Mucosa of descending colon (tissue), 3 donors: ENCODE results near the gene PCDHA3. TPM values are rescaled to one million over a fixed set of nuclear protein-coding genes. Genes with fewer than 3 reads are reported as not detected.
"Not testable (repeated sequence)": the region's sequence is repeated elsewhere in the genome, so short reads cannot be mapped to it uniquely, and the experiment has no call there.

Source experiments
- ATAC-seq: fragments of 200-7000 bp; cut with Tn5 transposase; one replicate; pipeline ENCODE4 v1.9.1; 2020; ENCODE audit warnings: mild to moderate bottlenecking, moderate library complexity
- DNase-seq, 3 donors: peaks; one replicate each; pipeline ENCODE4 v3.0.0-alpha.2; 2020
- H3K36me3 ChIP-seq: fragments of 200-600 bp; one replicate; pipeline ENCODE4 v1.8.0; 2021; ENCODE audit warnings: low read depth, mild to moderate bottlenecking
- H3K4me1 ChIP-seq: fragments of 200-600 bp; one replicate; pipeline ENCODE4 v1.8.0; 2021; ENCODE audit warnings: low read depth, mild to moderate bottlenecking
- H3K4me3 ChIP-seq: fragments of 200-600 bp; one replicate; pipeline ENCODE4 v1.8.0; 2021; ENCODE audit warnings: mild to moderate bottlenecking
- H3K9me3 ChIP-seq: fragments of 200-600 bp; one replicate; pipeline ENCODE4 v1.8.0; 2021; ENCODE audit warnings: mild to moderate bottlenecking
- CTCF ChIP-seq: fragments of 200-600 bp; IDR thresholded peaks from one replicate; pipeline ENCODE4 v1.8.0; 2022; ENCODE audit warnings: antibody characterized with exemption, mild to moderate bottlenecking
- intact Hi-C, 2 donors: fragments of 100-400 bp; cut with DNase I in 1 of 2; cut with micrococcal nuclease in 1 of 2; formaldehyde crosslinking; loops; one replicate each; pipeline versions ENCODE4 v1.11.0 to v1.11.1; 2022; cut with DNase I, micrococcal nuclease
- total RNA-seq, 3 donors: library from RNA; stranded (reverse); fragmentation: NEBNext Ultra II Directional in 2 of 3; extraction: Animal tissue kit (Norgen Biotek cat#: 25700) in 2 of 3; gene quantifications; one replicate each; pipeline versions ENCODE4 v1.2.1 to v1.2.4, GENCODE V29; 2021 to 2023
- donor health status: DM: no; HTN: no; CAD: no; lungs with moderate emphysema.
- donor health status: DM: no; HTN: no; CAD: no.
- donor health status: DM: no; HTN: yes; CAD: no.

PCDHA3 gene
- total RNA-seq, 3 donors from 2014 or later, result 0.06 to 1.3 TPM; not detected in 1

- TF ChIP-seq CTCF, result no peak
- ATAC-seq (no peak), DNase-seq (no peak)
- intact Hi-C loops, result no loop called here
- Histone ChIP-seq H3K4me3 (no peak within 1 kb of the TSS), H3K4me1 (no peaks in the 10 kb centered on the region), H3K9me3 (peaks cover 5% of the 10 kb centered on the region), H3K36me3 (no peaks in the 10 kb centered on the region)
Observed at GRCh38 chr5:140840978-140841962, 40.4 kb downstream of the PCDHA3 start, which contains the start of gene PCDHA8. Gene PCDHA8, plus strand, starts transcription at chr5:140841187. Its CDS starts 135 bp downstream, at chr5:140841322.

- intact Hi-C loops, result no loop called here
- H3K4me3 ChIP-seq, result no peak overlapping the region
- H3K36me3 ChIP-seq, result no peaks in the 10 kb centered on the region
- no peak for ATAC-seq
- H3K4me1 ChIP-seq, result no peaks in the 10 kb centered on the region
- no peak for DNase-seq
- no peaks in the 10 kb centered on the region for H3K9me3 ChIP-seq
- TF ChIP-seq CTCF, result no peak
Observed at GRCh38 chr5:140842798-140843733, 42.2 kb downstream of the PCDHA3 start.

- H3K36me3 ChIP-seq, ATAC-seq, DNase-seq, intact Hi-C loops, H3K4me1 ChIP-seq, H3K4me3 ChIP-seq: not testable (repeated sequence)
- H3K9me3 ChIP-seq, result peaks cover 11% of the 10 kb centered on the region
Observed at GRCh38 chr5:140848139-140849102, 47.6 kb downstream of the PCDHA3 start, which contains the start of gene PCDHA9. Gene PCDHA9, plus strand, starts transcription at chr5:140848382. Its CDS starts 114 bp downstream, at chr5:140848496.

- peaks cover 11% of the 10 kb centered on the region for H3K9me3 ChIP-seq
- not testable (repeated sequence) for DNase-seq
Observed at GRCh38 chr5:140849831-140850634, 49.2 kb downstream of the PCDHA3 start.

More at GRCh38 chr5:140849831-140850634, 49.2 kb downstream of the PCDHA3 start:
- H3K36me3 ChIP-seq, H3K4me1 ChIP-seq, H3K4me3 ChIP-seq, ATAC-seq, intact Hi-C loops: not testable (repeated sequence)

Other genes with a start within 250 kb of the PCDHA3 start
- gene SRA1, start 243.6 kb upstream of the PCDHA3 start, total RNA-seq, result 10 to 100 TPM; 27.9 to 38.0 (median 31.8) TPM
- 10 to 100 TPM; 18.8 to 32.5 (median 21.2) TPM for gene APBB3, start 236.5 kb upstream of the PCDHA3 start, total RNA-seq
- gene SLC35A4, start 236.2 kb upstream of the PCDHA3 start, total RNA-seq, result 10 to 100 TPM; 65.5 to 96.9 (median 93.8) TPM
- gene CD14, start 167.9 kb upstream of the PCDHA3 start, total RNA-seq, result 10 to 100 TPM; 35.8 to 92.8 (median 90.9) TPM
- gene TMCO6, start 161.6 kb upstream of the PCDHA3 start, total RNA-seq, result 10 to 100 TPM; 13.6 to 21.7 (median 16.8) TPM
- gene NDUFA2, start 153.4 kb upstream of the PCDHA3 start, total RNA-seq, result 10 to 100 TPM; 63.5 to 93.1 (median 83.0) TPM
- 10 to 100 TPM; 79.8 to 98.1 (median 79.9) TPM for gene IK, start 153.2 kb upstream of the PCDHA3 start, total RNA-seq
- gene WDR55, start 136.2 kb upstream of the PCDHA3 start, total RNA-seq, result 10 to 100 TPM; 32.3 to 42.3 (median 42.2) TPM
- 1 to 10 TPM in 2 of 3 donors, under 1 TPM in 1; 0.95 to 1.6 (median 1.1) TPM for gene DND1, start 127.5 kb upstream of the PCDHA3 start, total RNA-seq
- gene HARS1, start 109.7 kb upstream of the PCDHA3 start, total RNA-seq, result 10 to 100 TPM; 44.5 to 58.3 (median 56.4) TPM
- gene HARS2, start 109.6 kb upstream of the PCDHA3 start, total RNA-seq, result 10 to 100 TPM; 28.9 to 43.3 (median 39.6) TPM
- 10 to 100 TPM; 43.8 to 59.7 (median 45.9) TPM for gene ZMAT2, start 100.6 kb upstream of the PCDHA3 start, total RNA-seq
- gene PCDHA1, start 14.9 kb upstream of the PCDHA3 start, total RNA-seq, result under 1 TPM in 1 of 3 donors, not detected in 2; 0.32 TPM
- under 1 TPM in 1 of 3 donors, not detected in 2; 0.32 TPM for gene PCDHA2, start 6.2 kb upstream of the PCDHA3 start, total RNA-seq
- gene PCDHA4, start 6.0 kb downstream of the PCDHA3 start, total RNA-seq, result under 1 TPM; 0.24 to 0.93 (median 0.85) TPM
- gene PCDHA5, start 20.6 kb downstream of the PCDHA3 start, total RNA-seq, result under 1 TPM; 0.10 to 0.35 (median 0.26) TPM
- gene PCDHA6, start 26.9 kb downstream of the PCDHA3 start, total RNA-seq, result under 1 TPM; 0.29 to 0.47 (median 0.35) TPM
- under 1 TPM in 2 of 3 donors, not detected in 1; 0.35 to 0.41 TPM for gene PCDHA7, start 33.2 kb downstream of the PCDHA3 start, total RNA-seq
- under 1 TPM in 2 of 3 donors, not detected in 1; 0.14 to 0.19 TPM for gene PCDHA8, start 40.1 kb downstream of the PCDHA3 start, total RNA-seq
- under 1 TPM in 2 of 3 donors, not detected in 1; 0.16 to 0.17 TPM for gene PCDHA9, start 47.3 kb downstream of the PCDHA3 start, total RNA-seq
- gene PCDHA10, start 54.8 kb downstream of the PCDHA3 start, total RNA-seq, result under 1 TPM; 0.27 to 0.47 (median 0.29) TPM
- under 1 TPM in 2 of 3 donors, not detected in 1; 0.19 to 0.58 TPM for gene PCDHA11, start 67.9 kb downstream of the PCDHA3 start, total RNA-seq
- under 1 TPM in 2 of 3 donors, not detected in 1; 0.14 to 0.41 TPM for gene PCDHA12, start 74.3 kb downstream of the PCDHA3 start, total RNA-seq
- under 1 TPM in 2 of 3 donors, not detected in 1; 0.23 to 0.32 TPM for gene PCDHA13, start 81.1 kb downstream of the PCDHA3 start, total RNA-seq
- gene PCDHAC1, start 125.2 kb downstream of the PCDHA3 start, total RNA-seq, result under 1 TPM; 0.14 to 0.95 (median 0.24) TPM
- 1 to 10 TPM in 1 of 3 donors, under 1 TPM in 2; 0.31 to 1.3 (median 0.61) TPM for gene PCDHAC2, start 165.4 kb downstream of the PCDHA3 start, total RNA-seq